WTC11 (cell line): ENCODE data around the gene NCAPD2. TPM values are rescaled to one million over a fixed set of nuclear protein-coding genes. Genes with fewer than 3 reads are reported as not detected.

Source experiments
- ATAC-seq: fragments of 200-7000 bp; cut with Tn5 transposase; 2 replicates; pipeline ENCODE4 v1.10.0; 2021; ENCODE audit warnings: mild to moderate bottlenecking, moderate library complexity
- CTCF ChIA-PET: fragments of 300-600 bp; sonication (Branson Sonifier 250); formaldehyde crosslinking; loops from one replicate; lab custom pipeline; 2021; ENCODE audit warnings: antibody characterized with exemption; lab: Charles Lee
- POLR2A ChIA-PET: fragments of 350-600 bp; sonication (Branson Sonifier 250); formaldehyde crosslinking; loops from one replicate; lab custom pipeline; 2021; ENCODE audit warnings: antibody characterized with exemption; lab: Charles Lee
- DNase-seq: peaks from one replicate; pipeline ENCODE4 v3.0.0; 2021; ENCODE audit warnings: low spot score
- H3K27ac Mint-ChIP-seq: 2 replicates; pipeline ENCODE4 v1.8.0; 2021; ENCODE audit warnings: mixed read lengths
- H3K27me3 Mint-ChIP-seq: 2 replicates; pipeline ENCODE4 v1.8.0; 2021; ENCODE audit warnings: low read depth, mild to moderate bottlenecking, moderate library complexity, mixed read lengths
- H3K36me3 Mint-ChIP-seq: 2 replicates; pipeline ENCODE4 v1.8.0; 2021; ENCODE audit warnings: mixed read lengths
- H3K4me1 Mint-ChIP-seq: 2 replicates; pipeline ENCODE4 v1.8.0; 2022; ENCODE audit warnings: mixed read lengths
- H3K4me3 Mint-ChIP-seq: 2 replicates; pipeline ENCODE4 v1.8.0; 2021; ENCODE audit warnings: mild to moderate bottlenecking, moderate library complexity, mixed read lengths
- H3K9me3 Mint-ChIP-seq: 2 replicates; pipeline ENCODE4 v1.8.0; 2021; ENCODE audit warnings: mixed read lengths
- EMX1 ChIP-seq: fragments of 250-450 bp; sonication (Bioruptor Pico); IDR thresholded peaks from 2 replicates; pipeline ENCODE4 v1.8.0; 2021; ENCODE audit warnings: mild to moderate bottlenecking
- FOXK1 ChIP-seq: sonication (generic); formaldehyde crosslinking; IDR thresholded peaks from 2 replicates; pipeline ENCODE4 v1.8.0; 2022; ENCODE audit warnings: mild to moderate bottlenecking, moderate library complexity, missing genetic modification reagents
- GTF2I ChIP-seq: fragments of 250-450 bp; sonication (Bioruptor Pico); conservative IDR thresholded peaks from 2 replicates; pipeline ENCODE4 v1.4.0; 2021; ENCODE audit warnings: mild to moderate bottlenecking
- JAZF1 ChIP-seq: fragments of 250-450 bp; sonication (Bioruptor Pico); IDR thresholded peaks from 2 replicates; pipeline ENCODE4 v1.9.0; 2021; ENCODE audit warnings: moderate library complexity, mild to moderate bottlenecking, inconsistent platforms
- NR1H2 ChIP-seq: sonication (generic); formaldehyde crosslinking; IDR thresholded peaks from 2 replicates; pipeline ENCODE4 v1.9.0; 2021; ENCODE audit warnings: mild to moderate bottlenecking, moderate library complexity, missing genetic modification reagents
- RELA ChIP-seq: sonication (generic); formaldehyde crosslinking; IDR thresholded peaks from 2 replicates; pipeline ENCODE4 v1.8.1; 2022; ENCODE audit warnings: missing genetic modification reagents, mild to moderate bottlenecking, borderline replicate concordance
- RORB ChIP-seq: fragments of 250-450 bp; sonication (Bioruptor Pico); IDR thresholded peaks from 2 replicates; pipeline ENCODE4 v1.9.0; 2021; ENCODE audit warnings: mild to moderate bottlenecking
- TEAD1 ChIP-seq: sonication (generic); formaldehyde crosslinking; IDR thresholded peaks from 2 replicates; pipeline ENCODE4 v1.8.0; 2022; ENCODE audit warnings: mild to moderate bottlenecking, missing genetic modification reagents
- TEAD4 ChIP-seq: sonication (generic); formaldehyde crosslinking; IDR thresholded peaks from 2 replicates; pipeline ENCODE4 v1.8.0; 2022; ENCODE audit warnings: mild to moderate bottlenecking, missing genetic modification reagents
- ZBTB21 ChIP-seq: sonication (generic); formaldehyde crosslinking; IDR thresholded peaks from 2 replicates; pipeline ENCODE4 v1.8.1; 2023; ENCODE audit warnings: mild to moderate bottlenecking, missing genetic modification reagents, borderline replicate concordance
- ZNF138 ChIP-seq: sonication (generic); formaldehyde crosslinking; conservative IDR thresholded peaks from 2 replicates; pipeline ENCODE4 v1.8.1; 2022; ENCODE audit warnings: mild to moderate bottlenecking, moderate library complexity, missing genetic modification reagents
- ZNF263 ChIP-seq: sonication (generic); formaldehyde crosslinking; IDR thresholded peaks from 2 replicates; pipeline ENCODE4 v1.8.1; 2022; ENCODE audit warnings: low read depth, mild to moderate bottlenecking, moderate library complexity, missing genetic modification reagents
- ZNF423 ChIP-seq: fragments of 250-450 bp; sonication (Bioruptor Pico); IDR thresholded peaks from 2 replicates; pipeline ENCODE4 v2.1.2; 2022; ENCODE audit warnings: mild to moderate bottlenecking, moderate library complexity
- total RNA-seq: library from RNA; stranded (reverse); gene quantifications from 3 replicates; pipeline ENCODE4 v1.2.3, GENCODE V29; 2021
- TF ChIP-seq, protein P1 (sequence below): sonication (generic); formaldehyde crosslinking; IDR thresholded peaks from 2 replicates; pipeline ENCODE4 v1.8.0; 2022; ENCODE audit warnings: missing genetic modification reagents
- TF ChIP-seq, protein P2 (sequence below): sonication (generic); formaldehyde crosslinking; IDR thresholded peaks from 2 replicates; pipeline ENCODE4 v1.8.1; 2022; ENCODE audit warnings: low read depth, missing genetic modification reagents, borderline replicate concordance
- TF ChIP-seq, protein P3 (sequence below): fragments of 250-450 bp; sonication (Bioruptor Pico); conservative IDR thresholded peaks from 2 replicates; pipeline ENCODE4 v1.9.0; 2021; ENCODE audit warnings: mild to moderate bottlenecking
- TF ChIP-seq, protein P4 (sequence below): sonication (generic); formaldehyde crosslinking; IDR thresholded peaks from 2 replicates; pipeline ENCODE4 v1.8.0; 2023; ENCODE audit warnings: missing genetic modification reagents, mild to moderate bottlenecking, borderline replicate concordance
- TF ChIP-seq, protein P5 (sequence below): sonication (generic); formaldehyde crosslinking; IDR thresholded peaks from 2 replicates; pipeline ENCODE4 v1.8.0; 2023; ENCODE audit warnings: missing genetic modification reagents
- TF ChIP-seq, protein P6 (sequence below): sonication (generic); formaldehyde crosslinking; IDR thresholded peaks from 2 replicates; pipeline ENCODE4 v1.8.1; 2022; ENCODE audit warnings: low read depth, mild to moderate bottlenecking, moderate library complexity, missing genetic modification reagents, borderline replicate concordance

Gene NCAPD2
- total RNA-seq, 1 experiment from 2014 or later: 141 TPM

DNA sequence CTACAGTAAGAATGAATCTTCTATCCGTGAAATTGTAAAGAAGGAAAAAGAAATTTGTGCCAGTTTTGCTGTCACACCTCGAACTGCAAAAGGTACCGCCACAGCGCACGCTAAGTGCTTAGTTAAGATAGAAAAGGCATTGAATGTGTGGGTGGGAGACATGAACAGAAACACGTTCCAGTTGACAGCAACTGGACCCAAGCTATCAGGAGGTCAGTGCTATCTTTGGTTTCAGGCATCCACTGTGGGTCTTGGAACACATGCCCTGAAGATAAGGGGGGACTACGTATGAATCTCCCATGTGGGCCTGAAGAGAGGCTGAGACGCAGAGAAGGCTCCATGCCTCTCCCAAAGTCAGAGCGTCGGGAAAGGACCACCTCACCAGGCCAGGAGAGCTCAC, 52.1 kb downstream of the NCAPD2 start:
- H3K4me1 Mint-ChIP-seq: peaks cover 5% of the 10 kb centered on the region
- DNase-seq (no peak), ATAC-seq (no peak)
- no peak overlapping the region for H3K4me3 Mint-ChIP-seq
- no peaks in the 10 kb centered on the region; the same call in 1 of the 2 replicates for H3K27me3 Mint-ChIP-seq
- H3K9me3 Mint-ChIP-seq: no peaks in the 10 kb centered on the region
- TF ChIP-seq, protein P1, sequence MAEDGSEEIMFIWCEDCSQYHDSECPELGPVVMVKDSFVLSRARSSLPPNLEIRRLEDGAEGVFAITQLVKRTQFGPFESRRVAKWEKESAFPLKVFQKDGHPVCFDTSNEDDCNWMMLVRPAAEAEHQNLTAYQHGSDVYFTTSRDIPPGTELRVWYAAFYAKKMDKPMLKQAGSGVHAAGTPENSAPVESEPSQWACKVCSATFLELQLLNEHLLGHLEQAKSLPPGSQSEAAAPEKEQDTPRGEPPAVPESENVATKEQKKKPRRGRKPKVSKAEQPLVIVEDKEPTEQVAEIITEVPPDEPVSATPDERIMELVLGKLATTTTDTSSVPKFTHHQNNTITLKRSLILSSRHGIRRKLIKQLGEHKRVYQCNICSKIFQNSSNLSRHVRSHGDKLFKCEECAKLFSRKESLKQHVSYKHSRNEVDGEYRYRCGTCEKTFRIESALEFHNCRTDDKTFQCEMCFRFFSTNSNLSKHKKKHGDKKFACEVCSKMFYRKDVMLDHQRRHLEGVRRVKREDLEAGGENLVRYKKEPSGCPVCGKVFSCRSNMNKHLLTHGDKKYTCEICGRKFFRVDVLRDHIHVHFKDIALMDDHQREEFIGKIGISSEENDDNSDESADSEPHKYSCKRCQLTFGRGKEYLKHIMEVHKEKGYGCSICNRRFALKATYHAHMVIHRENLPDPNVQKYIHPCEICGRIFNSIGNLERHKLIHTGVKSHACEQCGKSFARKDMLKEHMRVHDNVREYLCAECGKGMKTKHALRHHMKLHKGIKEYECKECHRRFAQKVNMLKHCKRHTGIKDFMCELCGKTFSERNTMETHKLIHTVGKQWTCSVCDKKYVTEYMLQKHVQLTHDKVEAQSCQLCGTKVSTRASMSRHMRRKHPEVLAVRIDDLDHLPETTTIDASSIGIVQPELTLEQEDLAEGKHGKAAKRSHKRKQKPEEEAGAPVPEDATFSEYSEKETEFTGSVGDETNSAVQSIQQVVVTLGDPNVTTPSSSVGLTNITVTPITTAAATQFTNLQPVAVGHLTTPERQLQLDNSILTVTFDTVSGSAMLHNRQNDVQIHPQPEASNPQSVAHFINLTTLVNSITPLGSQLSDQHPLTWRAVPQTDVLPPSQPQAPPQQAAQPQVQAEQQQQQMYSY (CRISPR knock-in tag): no peak
- TF ChIP-seq RORB (CRISPR knock-in tag): no peak
- no peak for TF ChIP-seq JAZF1
- TF ChIP-seq, protein P2, sequence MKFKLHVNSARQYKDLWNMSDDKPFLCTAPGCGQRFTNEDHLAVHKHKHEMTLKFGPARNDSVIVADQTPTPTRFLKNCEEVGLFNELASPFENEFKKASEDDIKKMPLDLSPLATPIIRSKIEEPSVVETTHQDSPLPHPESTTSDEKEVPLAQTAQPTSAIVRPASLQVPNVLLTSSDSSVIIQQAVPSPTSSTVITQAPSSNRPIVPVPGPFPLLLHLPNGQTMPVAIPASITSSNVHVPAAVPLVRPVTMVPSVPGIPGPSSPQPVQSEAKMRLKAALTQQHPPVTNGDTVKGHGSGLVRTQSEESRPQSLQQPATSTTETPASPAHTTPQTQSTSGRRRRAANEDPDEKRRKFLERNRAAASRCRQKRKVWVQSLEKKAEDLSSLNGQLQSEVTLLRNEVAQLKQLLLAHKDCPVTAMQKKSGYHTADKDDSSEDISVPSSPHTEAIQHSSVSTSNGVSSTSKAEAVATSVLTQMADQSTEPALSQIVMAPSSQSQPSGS (CRISPR knock-in tag): no peak
- TF ChIP-seq NR1H2 (CRISPR knock-in tag): no peak
- TF ChIP-seq GTF2I (CRISPR knock-in tag): no peak
- TF ChIP-seq ZNF423: no peak
- TF ChIP-seq, protein P3, sequence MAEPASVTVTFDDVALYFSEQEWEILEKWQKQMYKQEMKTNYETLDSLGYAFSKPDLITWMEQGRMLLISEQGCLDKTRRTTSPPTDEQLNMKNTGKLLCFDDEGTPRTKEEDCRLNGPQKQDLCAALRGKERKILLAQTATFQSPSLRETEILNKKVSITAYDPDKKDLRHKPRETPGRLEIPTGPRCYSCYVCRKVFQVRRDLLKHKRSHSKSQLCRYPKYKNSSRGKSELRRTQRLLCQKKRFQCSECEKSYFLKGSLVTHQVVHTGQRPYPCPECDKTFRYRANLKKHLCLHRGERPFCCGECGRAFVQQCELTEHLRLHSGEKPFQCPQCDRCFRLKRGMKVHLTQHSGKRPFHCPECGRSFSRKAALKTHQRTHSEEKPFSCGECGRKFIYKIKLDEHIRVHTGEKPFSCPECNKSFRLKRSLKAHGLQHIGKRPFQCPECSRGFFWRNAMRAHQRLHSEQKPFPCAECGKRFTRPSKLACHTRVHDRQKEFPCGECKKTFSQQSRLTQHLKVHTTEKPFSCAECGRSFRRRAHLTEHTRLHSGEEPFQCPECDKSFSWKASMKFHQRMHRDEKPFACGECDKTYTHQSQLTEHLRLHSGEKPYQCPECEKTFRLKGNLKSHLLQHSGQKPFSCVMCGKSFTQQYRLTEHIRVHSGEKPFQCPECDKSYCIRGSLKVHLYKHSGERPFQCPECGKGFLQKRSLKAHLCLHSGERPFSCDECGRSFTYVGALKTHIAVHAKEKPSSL: no peak
- no peak for TF ChIP-seq RELA (CRISPR knock-in tag)
- peaks cover 51% of the 10 kb centered on the region for H3K36me3 Mint-ChIP-seq
- H3K27ac Mint-ChIP-seq: no peak overlapping the region
- ChIA-PET CTCF (interaction anchor here (1.6 kb wide), 1 partner anchor 8 kb away, joined by 6 read pairs; no protein-coding TSS in a partner anchor), POLR2A (no interaction called here)

DNA sequence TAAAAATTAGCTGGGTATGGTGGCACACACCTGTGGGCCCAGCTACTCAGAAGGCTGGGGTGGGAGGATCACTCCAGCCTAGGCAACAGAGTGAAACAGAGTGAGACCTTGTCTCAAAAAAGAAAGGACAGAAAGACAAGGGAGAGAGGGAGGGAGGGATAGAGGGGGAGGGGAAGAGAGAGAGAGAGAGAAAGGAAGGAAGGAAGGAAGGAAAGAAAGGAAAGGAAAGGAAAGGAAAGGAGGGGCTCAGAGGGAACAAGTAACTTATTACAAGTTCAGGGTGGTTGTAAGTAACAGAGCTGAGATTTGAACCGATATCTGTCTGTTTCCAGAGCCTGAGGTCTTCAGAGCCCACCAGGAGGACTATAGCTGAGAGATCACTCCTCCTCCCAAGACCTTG, 53.7 kb downstream of the NCAPD2 start:
- Mint-ChIP-seq H3K4me1 (peaks cover 6% of the 10 kb centered on the region), H3K36me3 (peaks cover 50% of the 10 kb centered on the region)
- TF ChIP-seq TEAD1: no peak
- no peak for TF ChIP-seq FOXK1 (CRISPR knock-in tag)
- TF ChIP-seq ZNF138 (CRISPR knock-in tag): no peak
- TF ChIP-seq, protein P4, sequence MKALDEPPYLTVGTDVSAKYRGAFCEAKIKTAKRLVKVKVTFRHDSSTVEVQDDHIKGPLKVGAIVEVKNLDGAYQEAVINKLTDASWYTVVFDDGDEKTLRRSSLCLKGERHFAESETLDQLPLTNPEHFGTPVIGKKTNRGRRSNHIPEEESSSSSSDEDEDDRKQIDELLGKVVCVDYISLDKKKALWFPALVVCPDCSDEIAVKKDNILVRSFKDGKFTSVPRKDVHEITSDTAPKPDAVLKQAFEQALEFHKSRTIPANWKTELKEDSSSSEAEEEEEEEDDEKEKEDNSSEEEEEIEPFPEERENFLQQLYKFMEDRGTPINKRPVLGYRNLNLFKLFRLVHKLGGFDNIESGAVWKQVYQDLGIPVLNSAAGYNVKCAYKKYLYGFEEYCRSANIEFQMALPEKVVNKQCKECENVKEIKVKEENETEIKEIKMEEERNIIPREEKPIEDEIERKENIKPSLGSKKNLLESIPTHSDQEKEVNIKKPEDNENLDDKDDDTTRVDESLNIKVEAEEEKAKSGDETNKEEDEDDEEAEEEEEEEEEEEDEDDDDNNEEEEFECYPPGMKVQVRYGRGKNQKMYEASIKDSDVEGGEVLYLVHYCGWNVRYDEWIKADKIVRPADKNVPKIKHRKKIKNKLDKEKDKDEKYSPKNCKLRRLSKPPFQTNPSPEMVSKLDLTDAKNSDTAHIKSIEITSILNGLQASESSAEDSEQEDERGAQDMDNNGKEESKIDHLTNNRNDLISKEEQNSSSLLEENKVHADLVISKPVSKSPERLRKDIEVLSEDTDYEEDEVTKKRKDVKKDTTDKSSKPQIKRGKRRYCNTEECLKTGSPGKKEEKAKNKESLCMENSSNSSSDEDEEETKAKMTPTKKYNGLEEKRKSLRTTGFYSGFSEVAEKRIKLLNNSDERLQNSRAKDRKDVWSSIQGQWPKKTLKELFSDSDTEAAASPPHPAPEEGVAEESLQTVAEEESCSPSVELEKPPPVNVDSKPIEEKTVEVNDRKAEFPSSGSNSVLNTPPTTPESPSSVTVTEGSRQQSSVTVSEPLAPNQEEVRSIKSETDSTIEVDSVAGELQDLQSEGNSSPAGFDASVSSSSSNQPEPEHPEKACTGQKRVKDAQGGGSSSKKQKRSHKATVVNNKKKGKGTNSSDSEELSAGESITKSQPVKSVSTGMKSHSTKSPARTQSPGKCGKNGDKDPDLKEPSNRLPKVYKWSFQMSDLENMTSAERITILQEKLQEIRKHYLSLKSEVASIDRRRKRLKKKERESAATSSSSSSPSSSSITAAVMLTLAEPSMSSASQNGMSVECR (CRISPR knock-in tag): no peak
- TF ChIP-seq EMX1 (CRISPR knock-in tag): no peak
- TF ChIP-seq ZBTB21 (CRISPR knock-in tag): no peak
- no peak for TF ChIP-seq ZNF263 (CRISPR knock-in tag)
- TF ChIP-seq, protein P5, sequence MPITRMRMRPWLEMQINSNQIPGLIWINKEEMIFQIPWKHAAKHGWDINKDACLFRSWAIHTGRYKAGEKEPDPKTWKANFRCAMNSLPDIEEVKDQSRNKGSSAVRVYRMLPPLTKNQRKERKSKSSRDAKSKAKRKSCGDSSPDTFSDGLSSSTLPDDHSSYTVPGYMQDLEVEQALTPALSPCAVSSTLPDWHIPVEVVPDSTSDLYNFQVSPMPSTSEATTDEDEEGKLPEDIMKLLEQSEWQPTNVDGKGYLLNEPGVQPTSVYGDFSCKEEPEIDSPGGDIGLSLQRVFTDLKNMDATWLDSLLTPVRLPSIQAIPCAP (CRISPR knock-in tag): no peak
- TF ChIP-seq, protein P6, sequence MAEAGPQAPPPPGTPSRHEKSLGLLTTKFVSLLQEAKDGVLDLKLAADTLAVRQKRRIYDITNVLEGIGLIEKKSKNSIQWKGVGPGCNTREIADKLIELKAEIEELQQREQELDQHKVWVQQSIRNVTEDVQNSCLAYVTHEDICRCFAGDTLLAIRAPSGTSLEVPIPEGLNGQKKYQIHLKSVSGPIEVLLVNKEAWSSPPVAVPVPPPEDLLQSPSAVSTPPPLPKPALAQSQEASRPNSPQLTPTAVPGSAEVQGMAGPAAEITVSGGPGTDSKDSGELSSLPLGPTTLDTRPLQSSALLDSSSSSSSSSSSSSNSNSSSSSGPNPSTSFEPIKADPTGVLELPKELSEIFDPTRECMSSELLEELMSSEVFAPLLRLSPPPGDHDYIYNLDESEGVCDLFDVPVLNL (CRISPR knock-in tag): no peak
- no peak for TF ChIP-seq TEAD4 (CRISPR knock-in tag)

More for the DNA sequence above, 53.7 kb downstream of the NCAPD2 start:
- Mint-ChIP-seq H3K9me3 (no peaks in the 10 kb centered on the region), H3K27me3 (no peaks in the 10 kb centered on the region; the same call in 1 of the 2 replicates), H3K4me3 (no peak overlapping the region), H3K27ac (no peak overlapping the region)
- ChIA-PET CTCF (interaction anchor here (13.4 kb wide), 1 partner anchor 9 kb away, joined by 195 read pairs; no protein-coding TSS in a partner anchor), POLR2A (no interaction called here)
- ATAC-seq: no peak
- DNase-seq: no peak
